Airway epithelial cell (primary cell): ENCODE results near the gene RASSF3. TPM values are rescaled to one million over a fixed set of nuclear protein-coding genes. Genes with fewer than 3 reads are reported as not detected.

ENCODE experiments used
- total RNA-seq: library from RNA; depleted of rRNA; stranded (reverse); fragments of >200 nt; gene quantifications from 2 replicates; pipeline ENCODE4 v1.2.3, GENCODE V29; 2015

The RASSF3 gene
- total RNA-seq: 6.4 and 7.8 TPM in 2 replicates

GRCh38 chr12:64610079-64610659, at the start of gene RASSF3:
Gene RASSF3 (plus strand): TSS chr12:64610495. CDS start chr12:64610633, 138 bp downstream.

Other genes with a start within 250 kb of the RASSF3 start
- 0.14 and 0.23 TPM in 2 replicates for gene C12orf56, start 219.7 kb upstream of the RASSF3 start, total RNA-seq
- gene XPOT, start 206.1 kb upstream of the RASSF3 start, total RNA-seq: 34.3 and 49.0 TPM in 2 replicates
- gene TBK1, start 158.4 kb upstream of the RASSF3 start, total RNA-seq: 10.0 and 16.3 TPM in 2 replicates
- 32.4 and 41.3 TPM in 2 replicates for gene GNS, start 148.9 kb downstream of the RASSF3 start, total RNA-seq
- gene TBC1D30, start 214.2 kb downstream of the RASSF3 start, total RNA-seq: 3.8 and 3.9 TPM in 2 replicates